Frontal cortex (tissue), 4 donors: ENCODE data around the gene CEP83. TPM values are rescaled to one million over a fixed set of nuclear protein-coding genes. Genes with fewer than 3 reads are reported as not detected.

Experiments used
- DNase-seq, 2 donors: peaks; one replicate each; pipeline ENCODE4 v3.0.0; 2012; ENCODE audit warnings: low spot score in 2 of 2
- FAIRE-seq: peaks from 2 replicates; lab custom pipeline; 2012; peaks lifted over from hg19 to GRCh38; lab: Jason Lieb, UNC
- total RNA-seq: library from RNA; depleted of rRNA; stranded (reverse); fragments of >200 nt; gene quantifications from one replicate; pipeline ENCODE4 v1.2.3, GENCODE V29; 2014
- donor health status: control.
- donor health status: control.
- donor health status: control.

The CEP83 gene
- total RNA-seq, 1 donor from 2014 or later: 22.0 TPM

GRCh38 chr12:94261786-94262185, 197.9 kb downstream of the CEP83 start:
- no peak for DNase-seq
- FAIRE-seq: no peak

- FAIRE-seq (no peak), DNase-seq (no peak)
Observed at GRCh38 chr12:94261119-94261518, 198.5 kb downstream of the CEP83 start.

GRCh38 chr12:94260717-94261116, 198.9 kb downstream of the CEP83 start:
- DNase-seq: no peak
- FAIRE-seq: no peak

GRCh38 chr12:94260017-94260416, 199.7 kb downstream of the CEP83 start:
- FAIRE-seq: no peak
- DNase-seq: no peak

GRCh38 chr12:94258593-94258992, 201.1 kb downstream of the CEP83 start:
- FAIRE-seq (no peak), DNase-seq (no peak)

Other genes starting within 250 kb of the CEP83 start
- gene TMCC3, start 190.7 kb upstream of the CEP83 start, total RNA-seq: 9.0 TPM